Measurements from ENCODE around the gene MED29.

The MED29 gene

DNA sequence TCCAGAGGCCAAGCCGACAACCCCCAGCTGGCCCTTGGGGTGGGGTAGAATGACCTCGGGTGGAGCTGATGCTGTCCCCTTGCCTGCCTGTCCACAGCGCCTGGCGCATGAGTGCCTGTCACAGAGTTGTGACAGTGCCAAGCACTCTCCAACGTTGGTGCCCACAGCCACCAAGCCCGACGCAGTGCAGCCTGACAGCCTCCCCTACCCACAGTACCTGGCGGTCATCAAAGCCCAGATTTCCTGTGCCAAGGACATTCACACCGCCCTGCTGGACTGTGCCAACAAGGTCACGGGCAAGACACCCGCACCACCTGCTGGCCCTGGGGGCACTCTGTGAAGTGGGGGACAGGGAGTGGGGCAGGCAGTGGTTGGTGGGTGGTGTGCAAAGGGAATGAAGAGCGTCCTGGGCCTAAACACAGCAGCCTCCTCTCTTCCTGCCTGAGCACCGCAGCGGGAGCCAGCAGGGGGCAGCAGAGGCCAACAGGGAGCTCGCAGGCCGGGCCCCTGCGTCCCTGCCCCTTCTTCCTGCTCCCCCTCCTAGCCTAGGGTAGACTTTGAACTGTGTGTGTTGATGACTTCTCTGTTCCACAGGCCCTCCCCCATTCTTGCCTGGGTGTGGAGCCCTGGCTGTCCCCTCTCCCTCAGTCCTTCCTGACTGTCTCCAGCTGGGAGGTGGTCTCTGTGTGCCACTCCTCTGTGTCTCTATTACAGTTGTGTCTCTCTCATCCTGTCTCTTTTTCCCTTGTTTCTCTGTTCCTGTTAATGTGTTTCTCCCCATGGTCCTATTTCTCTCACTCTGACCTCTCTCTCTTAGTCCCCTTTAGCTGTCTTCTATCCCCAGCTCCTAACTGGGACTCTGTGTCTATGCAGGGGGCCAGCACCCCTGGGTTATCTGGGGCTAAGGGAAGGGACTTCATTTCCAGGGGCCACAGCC is 6.5 kb downstream of the MED29 start:
- peak; percentile 82 to 91 for DNase-seq (ENCODE audit: low read depth in 2 of 2, low spot score in 1 of 2)

DNA sequence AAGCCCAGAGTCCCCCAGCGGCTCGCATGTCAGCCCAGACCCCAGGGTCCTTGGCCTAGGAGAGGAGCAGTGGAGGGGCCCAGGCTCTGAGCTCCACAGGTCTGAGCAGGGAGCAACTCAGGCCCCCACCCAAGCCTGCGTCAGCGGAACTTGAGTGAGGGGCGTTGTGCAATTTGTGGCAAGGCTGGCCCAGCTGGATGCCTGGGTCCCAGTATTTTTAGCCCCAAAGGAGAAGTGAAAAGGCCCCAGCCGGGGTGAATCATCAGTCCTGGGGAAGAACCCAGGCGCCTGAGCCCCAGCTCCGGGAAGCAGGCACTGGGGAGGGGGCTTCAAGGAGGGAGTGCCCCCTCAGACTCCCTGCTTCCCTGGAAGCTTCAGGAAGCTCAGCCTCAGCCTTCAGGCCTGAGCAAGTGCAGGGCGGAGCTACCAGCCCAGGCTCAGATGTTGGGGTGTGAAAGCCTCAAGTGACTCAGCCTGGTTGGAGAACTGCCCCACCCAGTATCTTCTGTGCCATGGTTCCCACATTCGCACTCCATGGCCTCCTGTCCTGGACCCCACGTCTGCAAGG is 7.2 kb downstream of the MED29 start:
- no peak for DNase-seq (ENCODE audit: low read depth in 2 of 2, low spot score in 1 of 2)

DNA sequence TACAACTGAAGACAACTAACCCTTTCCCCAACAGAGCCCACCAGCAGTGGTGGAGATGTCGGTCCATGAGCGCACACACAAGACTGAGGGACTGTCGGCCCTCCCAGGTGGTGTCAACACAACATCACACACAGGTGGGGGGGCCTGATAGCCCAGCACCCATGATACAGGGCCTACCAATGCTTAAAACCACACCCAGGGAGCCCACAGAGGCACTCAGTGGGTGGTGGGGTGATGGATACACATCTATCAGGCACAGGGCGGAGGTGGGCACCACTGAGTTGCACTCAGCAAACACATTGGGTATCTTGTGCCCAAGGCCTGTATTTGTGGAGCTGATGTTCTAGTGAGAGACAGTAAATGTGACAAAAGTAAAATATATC is 8.5 kb downstream of the MED29 start:
- DNase-seq (ENCODE audit: low read depth in 2 of 2, low spot score in 1 of 2), result no peak

DNA sequence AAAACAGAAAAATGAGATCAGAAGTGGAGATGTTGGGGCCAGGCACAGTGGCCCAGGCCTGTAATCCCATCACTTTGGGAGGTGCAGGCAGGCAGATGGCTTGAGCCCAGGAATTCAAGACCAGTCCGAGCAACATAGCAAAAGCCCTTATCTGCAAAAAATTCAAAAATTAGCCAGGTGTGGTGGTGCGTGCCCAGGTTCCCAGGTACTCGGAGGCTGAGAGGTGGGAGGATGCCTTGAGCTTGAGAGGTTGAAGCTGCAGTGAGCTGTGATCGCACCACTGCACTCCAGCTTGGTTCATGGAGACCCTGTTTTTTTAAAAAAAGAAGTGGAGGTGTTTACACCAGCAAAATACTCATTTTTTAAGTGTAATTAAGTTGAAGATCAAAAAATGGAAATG is 8.9 kb downstream of the MED29 start:
- DNase-seq (ENCODE audit: low read depth in 2 of 2, low spot score in 1 of 2), result no peak

DNA sequence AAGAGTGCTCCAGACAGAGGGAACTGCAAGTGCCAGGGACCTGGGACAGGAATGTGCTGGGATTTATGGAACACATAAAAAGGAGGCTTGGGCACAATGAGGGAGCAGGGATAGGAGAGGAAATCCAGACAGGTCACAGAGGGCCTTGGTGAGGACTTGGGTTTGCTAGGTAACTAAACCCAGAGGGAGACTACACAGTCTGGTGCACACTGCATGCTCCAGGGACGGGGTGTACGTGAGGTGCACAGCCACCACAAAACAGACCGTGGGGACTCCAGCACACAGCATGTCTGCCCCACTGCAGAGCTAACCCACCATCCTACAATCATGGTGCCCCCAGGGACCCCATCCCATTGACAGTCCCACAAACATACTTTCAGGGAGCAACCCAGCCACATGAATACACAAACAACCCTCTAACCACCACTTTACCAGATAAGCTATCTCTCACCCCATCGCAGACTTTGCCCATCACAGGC is 9.9 kb downstream of the MED29 start:
- no peak for DNase-seq (ENCODE audit: low read depth in 2 of 2, low spot score in 1 of 2)

DNA sequence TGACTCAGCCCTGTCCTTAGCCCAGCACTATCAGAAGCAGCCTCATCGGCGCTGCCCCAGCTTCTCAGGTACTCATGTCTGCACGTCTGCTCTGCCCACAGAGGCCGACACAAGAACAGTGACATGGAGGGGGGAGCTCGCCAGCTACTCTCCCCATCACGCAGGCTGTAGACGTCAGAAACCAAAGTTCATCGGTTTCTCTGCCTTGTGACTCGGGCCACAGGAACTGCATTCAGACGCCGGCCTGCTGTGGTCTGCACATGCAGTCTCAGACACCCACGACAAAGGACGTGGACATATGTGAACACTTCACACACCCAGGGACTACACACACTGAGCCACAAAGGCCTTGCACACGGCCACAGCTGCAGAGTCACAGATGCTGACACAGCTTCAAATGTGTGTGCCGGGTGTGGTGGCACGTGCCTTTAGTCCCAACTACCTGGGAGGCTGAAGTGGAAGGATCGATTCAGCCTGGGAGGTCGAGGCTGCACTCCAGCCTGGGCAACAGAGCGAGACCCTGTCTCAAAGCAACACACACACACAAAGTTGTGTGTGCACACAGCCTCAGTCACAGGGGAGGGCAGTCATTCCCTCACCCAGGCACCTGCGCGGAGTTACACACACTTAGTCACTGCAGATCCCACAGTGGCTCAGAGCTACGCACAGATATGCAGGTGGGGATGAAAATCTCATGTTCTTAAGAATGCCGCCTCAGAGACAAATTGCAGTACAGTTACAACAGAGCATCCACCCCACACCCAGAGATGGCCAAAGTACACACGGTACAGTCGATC is 10.6 kb downstream of the MED29 start:
- DNase-seq (ENCODE audit: low read depth in 2 of 2, low spot score in 1 of 2), result peak; percentile 52 to 75

DNA sequence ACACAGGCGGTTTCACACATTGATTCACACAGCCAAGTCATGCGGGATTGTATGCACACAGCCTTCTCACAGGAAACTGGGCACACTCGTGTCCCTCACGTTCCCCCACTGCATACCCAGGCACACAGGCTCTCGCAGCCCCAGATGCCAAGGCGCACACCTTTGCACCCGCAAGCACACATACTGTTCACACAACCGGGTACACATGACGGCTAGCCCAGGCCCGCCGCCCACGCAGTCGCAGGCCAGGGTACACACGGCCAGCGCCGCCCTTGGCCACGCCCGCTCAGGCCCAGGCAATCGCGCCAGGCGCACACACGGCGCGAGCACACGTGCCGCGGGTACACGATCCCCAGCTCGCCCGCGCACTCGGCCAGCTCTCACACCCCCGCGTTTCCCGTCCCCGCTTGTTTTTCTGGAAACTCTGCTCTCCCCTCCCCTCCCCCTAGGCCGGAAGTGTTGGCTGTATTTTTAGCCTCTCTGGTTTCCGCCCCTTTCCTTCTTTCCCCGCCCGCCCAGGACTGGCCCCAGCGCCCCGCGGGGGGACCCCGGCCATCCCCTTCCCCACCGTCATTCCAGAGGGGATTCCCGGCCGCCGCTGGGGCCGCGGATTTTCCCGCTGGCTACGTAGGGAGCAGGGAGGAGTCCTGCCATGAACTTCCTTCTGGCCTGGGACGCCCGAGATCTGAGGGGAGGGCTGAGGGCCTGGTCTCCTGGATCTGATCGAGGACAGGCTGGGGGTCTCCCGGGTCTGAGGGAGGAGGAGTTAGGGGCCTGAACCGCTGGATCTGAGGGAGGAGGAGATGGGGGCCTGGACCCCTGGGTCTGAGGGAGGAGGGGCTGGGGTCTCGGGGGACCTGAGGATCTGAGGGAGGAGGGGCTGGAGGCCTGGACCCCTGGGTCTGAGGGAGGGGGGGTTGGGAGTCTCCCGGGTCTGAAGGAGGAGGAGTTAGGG is 11.4 kb downstream of the MED29 start:
- DNase-seq (ENCODE audit: low read depth in 2 of 2, low spot score in 1 of 2), result peak; percentile 73 to 83

DNA sequence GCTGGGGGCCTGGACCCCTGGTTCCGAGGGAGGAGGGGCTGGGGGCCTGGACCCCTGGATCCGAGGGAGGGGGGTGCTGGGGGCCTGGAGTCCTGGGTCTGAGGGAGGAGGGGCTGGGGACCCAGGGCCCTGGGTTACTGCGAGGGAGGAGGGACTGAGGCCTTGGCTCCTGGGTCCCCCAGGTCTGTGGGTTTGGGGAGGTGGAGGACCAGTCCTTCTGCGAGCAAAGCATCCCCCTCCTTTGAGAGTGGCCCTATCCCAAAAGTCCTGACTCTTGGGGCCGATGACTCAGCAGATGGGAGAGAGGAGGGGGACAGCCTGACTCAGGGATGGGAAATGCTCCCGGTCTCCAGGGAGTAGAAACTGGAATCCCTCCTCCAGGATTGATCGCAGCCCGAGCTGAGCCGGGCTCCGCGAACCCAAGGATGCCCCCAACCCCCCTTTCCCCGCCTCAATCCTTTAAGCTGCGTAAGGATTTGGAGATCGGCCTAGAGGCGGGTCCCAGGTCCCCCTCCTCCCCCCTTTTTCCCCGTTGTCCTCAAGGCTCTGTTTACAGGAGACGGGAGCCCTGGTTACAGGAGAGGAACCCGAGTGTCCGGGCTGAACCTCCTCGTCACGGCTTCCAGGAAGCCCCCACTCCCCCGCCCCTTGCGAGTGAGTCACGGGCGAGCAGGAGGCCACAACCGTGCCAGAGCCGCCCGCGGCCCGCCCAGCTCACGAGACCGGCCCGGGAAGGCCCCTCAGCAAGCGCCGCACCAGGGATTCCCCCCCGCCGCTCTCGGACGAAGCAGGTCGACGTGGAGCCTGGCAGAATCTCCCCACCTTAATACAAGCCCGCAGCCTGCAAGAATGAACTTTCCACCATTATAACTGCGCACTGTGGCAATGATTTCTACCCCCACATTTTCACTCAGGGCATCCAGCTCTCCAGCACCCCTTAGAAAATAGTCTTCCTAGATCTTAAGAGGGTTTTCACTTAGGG is 12.4 kb downstream of the MED29 start:
- peak; percentile 89 to 96 for DNase-seq (ENCODE audit: low read depth in 2 of 2, low spot score in 1 of 2)

DNA sequence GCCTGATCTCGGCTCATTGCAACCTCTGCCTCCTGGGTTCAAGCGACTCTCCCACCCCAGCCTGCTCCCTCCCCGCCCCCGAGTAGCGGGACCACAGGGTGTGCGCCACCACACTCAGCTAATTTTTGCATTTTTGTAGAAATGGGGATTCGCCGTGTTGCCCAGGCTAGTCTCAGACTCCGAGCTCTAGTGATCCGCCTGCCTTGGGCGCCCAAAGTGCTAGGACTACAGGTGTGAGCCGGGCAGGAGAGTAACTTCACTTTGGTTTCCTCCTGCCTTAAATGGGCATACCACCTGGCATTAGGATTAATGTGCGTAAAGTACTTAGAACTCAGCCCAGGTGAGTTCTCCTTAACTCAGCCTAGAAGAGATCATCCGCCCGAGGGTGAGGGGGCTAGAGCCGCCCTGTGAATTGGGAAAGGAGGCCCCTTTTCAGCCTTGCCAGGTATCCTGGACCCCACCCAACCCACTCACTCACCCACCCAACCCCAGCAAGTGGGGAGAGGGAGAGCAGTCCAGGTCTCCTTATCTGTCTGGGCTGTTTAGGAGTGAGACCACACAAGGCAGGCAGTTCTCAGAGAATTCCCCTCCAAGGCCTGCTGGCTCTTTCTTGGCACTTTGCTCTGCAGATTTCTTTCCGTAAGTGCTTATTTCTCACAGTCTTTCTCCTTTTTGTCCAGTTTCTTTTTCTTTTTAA is 14.2 kb downstream of the MED29 start:
- no peak for DNase-seq (ENCODE audit: low read depth in 2 of 2, low spot score in 1 of 2)

DNA sequence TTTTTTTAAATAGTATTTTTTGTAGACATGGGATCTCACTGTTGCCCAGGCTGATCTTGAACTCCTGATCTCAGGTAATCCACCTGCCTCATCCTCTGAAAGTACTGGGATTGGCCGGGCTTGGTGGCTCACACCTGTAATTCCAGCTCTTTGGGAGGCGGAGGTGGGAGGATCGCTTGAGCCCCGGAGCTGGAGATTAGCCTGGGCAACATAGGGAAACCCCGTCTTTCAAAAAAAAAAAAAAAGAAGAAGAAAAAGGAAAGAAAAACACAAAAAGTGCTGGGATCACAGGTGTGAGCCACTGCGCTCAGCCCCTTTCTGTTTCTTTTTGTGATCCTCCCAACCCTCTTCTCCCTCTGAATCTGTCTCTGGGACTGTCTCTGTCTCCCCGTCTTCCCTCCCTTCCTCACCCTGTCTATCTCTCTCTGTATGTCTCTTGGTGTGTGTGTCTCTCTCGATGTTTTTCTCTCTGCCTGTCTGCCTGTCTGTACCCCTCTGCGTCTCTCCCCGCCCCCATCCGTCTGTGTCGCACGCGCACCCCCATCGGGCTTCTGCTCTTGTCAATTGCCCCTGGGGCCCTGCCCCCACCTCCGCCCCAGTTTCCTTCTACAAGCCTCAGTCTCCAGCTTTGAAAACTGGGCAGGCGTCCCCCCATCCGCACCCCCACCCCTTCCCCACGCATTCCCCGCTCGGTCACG is 14.9 kb downstream of the MED29 start:
- peak; percentile 76 to 85 for DNase-seq (ENCODE audit: low read depth in 2 of 2, low spot score in 1 of 2)

DNA sequence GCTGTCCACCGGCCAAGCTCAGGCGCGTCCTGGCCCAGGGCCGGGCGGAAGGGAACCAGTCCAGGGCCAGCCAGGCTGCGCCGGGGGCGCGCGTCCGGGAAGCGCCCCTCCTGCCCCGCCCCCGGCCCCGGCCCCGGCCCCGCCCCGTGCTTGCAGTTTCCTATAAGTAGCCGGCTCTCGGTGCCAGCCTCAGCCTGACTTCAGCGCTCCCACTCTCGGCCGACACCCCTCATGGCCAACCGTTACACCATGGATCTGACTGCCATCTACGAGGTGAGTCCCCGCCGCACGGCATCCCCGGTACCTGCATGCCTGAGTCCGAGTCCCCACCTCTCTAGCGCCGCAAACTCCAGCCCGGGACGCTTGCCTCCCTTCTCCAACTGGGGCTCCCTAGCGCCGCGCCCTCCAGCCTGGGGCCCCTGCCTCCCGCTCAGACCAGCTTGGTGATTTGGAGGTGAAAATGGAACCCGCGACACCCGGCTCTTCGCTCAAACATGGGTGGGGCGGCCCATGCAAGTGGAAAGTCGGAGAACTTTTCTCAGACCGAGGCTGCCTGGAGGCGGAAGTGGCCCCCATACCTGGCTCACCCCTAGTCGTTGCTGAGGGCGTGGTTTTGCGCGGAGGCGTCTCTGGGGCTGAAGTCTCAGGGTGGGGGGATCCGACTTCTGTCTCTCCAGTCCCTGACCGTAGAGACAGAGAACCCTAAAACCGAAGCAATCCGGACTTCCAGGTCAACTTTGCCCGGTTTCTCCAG is 15.7 kb downstream of the MED29 start, which contains the start of gene ZFP36:
Gene ZFP36 (plus strand): TSS at position 192 of the 754 bp plus-strand sequence. CDS start 58 bp downstream, at position 250.
- peak; percentile 75 to 78 for DNase-seq (ENCODE audit: low read depth in 2 of 2, low spot score in 1 of 2)

DNA sequence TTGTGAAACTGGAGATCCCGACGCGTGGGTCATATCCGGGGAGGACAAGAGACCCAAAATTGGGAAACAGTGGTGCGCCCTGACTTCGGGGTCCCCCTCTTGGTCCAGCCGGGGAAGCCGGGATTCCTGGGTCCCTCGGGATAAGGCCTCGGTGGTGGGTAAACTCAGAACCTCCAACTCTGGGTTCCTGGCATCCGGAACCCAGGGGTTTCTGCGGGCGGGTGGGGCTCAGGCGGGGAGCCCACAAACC is 16.2 kb downstream of the MED29 start:
- DNase-seq (ENCODE audit: low read depth in 2 of 2, low spot score in 1 of 2), result no peak

DNA sequence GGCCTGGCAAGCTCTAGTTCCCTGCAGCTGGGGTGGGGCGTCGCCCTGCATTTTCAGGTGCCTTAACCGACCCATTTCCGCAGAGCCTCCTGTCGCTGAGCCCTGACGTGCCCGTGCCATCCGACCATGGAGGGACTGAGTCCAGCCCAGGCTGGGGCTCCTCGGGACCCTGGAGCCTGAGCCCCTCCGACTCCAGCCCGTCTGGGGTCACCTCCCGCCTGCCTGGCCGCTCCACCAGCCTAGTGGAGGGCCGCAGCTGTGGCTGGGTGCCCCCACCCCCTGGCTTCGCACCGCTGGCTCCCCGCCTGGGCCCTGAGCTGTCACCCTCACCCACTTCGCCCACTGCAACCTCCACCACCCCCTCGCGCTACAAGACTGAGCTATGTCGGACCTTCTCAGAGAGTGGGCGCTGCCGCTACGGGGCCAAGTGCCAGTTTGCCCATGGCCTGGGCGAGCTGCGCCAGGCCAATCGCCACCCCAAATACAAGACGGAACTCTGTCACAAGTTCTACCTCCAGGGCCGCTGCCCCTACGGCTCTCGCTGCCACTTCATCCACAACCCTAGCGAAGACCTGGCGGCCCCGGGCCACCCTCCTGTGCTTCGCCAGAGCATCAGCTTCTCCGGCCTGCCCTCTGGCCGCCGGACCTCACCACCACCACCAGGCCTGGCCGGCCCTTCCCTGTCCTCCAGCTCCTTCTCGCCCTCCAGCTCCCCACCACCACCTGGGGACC is 16.6 kb downstream of the MED29 start:
- DNase-seq (ENCODE audit: low read depth in 2 of 2, low spot score in 1 of 2), result peak in 1 of 2 donors; percentile 44

DNA sequence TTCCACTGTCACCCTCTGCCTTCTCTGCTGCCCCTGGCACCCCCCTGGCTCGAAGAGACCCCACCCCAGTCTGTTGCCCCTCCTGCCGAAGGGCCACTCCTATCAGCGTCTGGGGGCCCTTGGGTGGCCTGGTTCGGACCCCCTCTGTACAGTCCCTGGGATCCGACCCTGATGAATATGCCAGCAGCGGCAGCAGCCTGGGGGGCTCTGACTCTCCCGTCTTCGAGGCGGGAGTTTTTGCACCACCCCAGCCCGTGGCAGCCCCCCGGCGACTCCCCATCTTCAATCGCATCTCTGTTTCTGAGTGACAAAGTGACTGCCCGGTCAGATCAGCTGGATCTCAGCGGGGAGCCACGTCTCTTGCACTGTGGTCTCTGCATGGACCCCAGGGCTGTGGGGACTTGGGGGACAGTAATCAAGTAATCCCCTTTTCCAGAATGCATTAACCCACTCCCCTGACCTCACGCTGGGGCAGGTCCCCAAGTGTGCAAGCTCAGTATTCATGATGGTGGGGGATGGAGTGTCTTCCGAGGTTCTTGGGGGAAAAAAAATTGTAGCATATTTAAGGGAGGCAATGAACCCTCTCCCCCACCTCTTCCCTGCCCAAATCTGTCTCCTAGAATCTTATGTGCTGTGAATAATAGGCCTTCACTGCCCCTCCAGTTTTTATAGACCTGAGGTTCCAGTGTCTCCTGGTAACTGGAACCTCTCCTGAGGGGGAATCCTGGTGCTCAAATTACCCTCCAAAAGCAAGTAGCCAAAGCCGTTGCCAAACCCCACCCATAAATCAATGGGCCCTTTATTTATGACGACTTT is 17.4 kb downstream of the MED29 start:
- no peak for DNase-seq (ENCODE audit: low read depth in 2 of 2, low spot score in 1 of 2)

DNA sequence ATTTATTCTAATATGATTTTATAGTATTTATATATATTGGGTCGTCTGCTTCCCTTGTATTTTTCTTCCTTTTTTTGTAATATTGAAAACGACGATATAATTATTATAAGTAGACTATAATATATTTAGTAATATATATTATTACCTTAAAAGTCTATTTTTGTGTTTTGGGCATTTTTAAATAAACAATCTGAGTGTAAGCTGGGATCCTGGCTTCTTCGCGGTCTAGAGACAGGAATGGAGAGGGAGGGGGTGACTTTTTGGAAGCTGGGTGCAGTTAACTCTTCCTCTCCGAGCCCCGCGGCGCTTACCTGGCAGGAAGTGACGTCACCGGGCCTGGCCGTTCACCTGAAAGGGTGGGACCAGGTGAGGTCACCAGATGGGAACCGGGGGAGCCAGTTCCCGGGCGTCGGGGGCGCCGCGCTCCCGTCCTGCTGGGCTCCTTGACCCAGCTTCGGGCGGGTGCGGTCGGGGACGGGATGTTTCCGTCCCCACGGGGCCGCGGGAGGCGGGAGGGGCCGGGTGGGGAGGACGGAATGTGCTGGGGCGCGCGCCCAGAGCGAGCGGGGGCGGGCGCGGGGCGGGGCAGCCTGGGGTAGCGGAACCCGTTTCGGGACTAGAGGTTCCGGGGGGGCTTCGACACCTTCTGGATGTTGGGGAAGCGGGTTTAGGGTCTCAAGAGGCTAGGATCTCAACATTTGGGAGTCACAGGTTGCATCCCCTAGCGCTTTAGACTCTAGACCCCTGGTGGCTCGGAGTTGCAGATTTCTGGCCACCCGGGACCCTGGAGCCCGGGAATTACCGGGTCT is 18.2 kb downstream of the MED29 start:
- peak; percentile 64 to 67 for DNase-seq (ENCODE audit: low read depth in 2 of 2, low spot score in 1 of 2)

All from stimulated activated CD8-positive, alpha-beta memory T cell treated with anti-CD3 and anti-CD28 coated beads, Interleukin-4, amount 100 ng/mL, for 4 hours (primary cell).